Activated CD8-positive, alpha-beta T cell treated with anti-CD3 and anti-CD28 coated beads for 36 hours (primary cell): Measurements from ENCODE around the gene FRMD4A. TPM values are rescaled to one million over a fixed set of nuclear protein-coding genes. Genes with fewer than 3 reads are reported as not detected.

Source experiments
- ATAC-seq: fragments of 200-7000 bp; cut with Tn5 transposase; one replicate; pipeline ENCODE4 v1.10.0; 2021; ENCODE audit warnings: mild to moderate bottlenecking, moderate library complexity
- CTCF ChIA-PET: fragments of 350-600 bp; sonication (Branson Sonifier 250); formaldehyde crosslinking; loops from one replicate; lab custom pipeline; 2021; ENCODE audit warnings: antibody characterized with exemption; lab: Charles Lee
- POLR2A ChIA-PET: fragments of 350-600 bp; sonication (Branson Sonifier 250); formaldehyde crosslinking; loops from one replicate; lab custom pipeline; 2021; ENCODE audit warnings: antibody characterized with exemption; lab: Charles Lee
- DNase-seq: peaks from one replicate; pipeline ENCODE4 v3.0.0-alpha.2; 2020
- H3K27ac Mint-ChIP-seq: one replicate; pipeline ENCODE4 v1.8.0; 2021; ENCODE audit warnings: mild to moderate bottlenecking, mixed read lengths
- H3K27me3 Mint-ChIP-seq: one replicate; pipeline ENCODE4 v1.8.0; 2021; ENCODE audit warnings: mixed read lengths
- H3K36me3 Mint-ChIP-seq: one replicate; pipeline ENCODE4 v1.8.0; 2021; ENCODE audit warnings: low read depth, mixed read lengths
- H3K4me1 Mint-ChIP-seq: one replicate; pipeline ENCODE4 v1.8.0; 2021; ENCODE audit warnings: low read depth, mixed read lengths
- H3K4me3 Mint-ChIP-seq: one replicate; pipeline ENCODE4 v1.8.0; 2021; ENCODE audit warnings: mild to moderate bottlenecking, moderate library complexity, mixed read lengths
- H3K9me3 Mint-ChIP-seq: one replicate; pipeline ENCODE4 v1.8.0; 2021; ENCODE audit warnings: mixed read lengths
- intact Hi-C: fragments of 100-400 bp; cut with micrococcal nuclease; formaldehyde crosslinking; loops from one replicate; pipeline ENCODE4 v1.10.0; 2022
- total RNA-seq, 2 experiments: library from RNA; stranded (reverse); gene quantifications; one replicate each; pipeline ENCODE4 v1.2.3, GENCODE V29; 2021
- TF ChIP-seq, protein P1 (sequence below): fragments of 200-600 bp; IDR thresholded peaks from one replicate; pipeline ENCODE4 v1.8.0; 2022; ENCODE audit warnings: antibody characterized with exemption, mild to moderate bottlenecking

FRMD4A gene
- total RNA-seq, 2 experiments from 2014 or later, result 2.1 to 2.8 TPM

DNA sequence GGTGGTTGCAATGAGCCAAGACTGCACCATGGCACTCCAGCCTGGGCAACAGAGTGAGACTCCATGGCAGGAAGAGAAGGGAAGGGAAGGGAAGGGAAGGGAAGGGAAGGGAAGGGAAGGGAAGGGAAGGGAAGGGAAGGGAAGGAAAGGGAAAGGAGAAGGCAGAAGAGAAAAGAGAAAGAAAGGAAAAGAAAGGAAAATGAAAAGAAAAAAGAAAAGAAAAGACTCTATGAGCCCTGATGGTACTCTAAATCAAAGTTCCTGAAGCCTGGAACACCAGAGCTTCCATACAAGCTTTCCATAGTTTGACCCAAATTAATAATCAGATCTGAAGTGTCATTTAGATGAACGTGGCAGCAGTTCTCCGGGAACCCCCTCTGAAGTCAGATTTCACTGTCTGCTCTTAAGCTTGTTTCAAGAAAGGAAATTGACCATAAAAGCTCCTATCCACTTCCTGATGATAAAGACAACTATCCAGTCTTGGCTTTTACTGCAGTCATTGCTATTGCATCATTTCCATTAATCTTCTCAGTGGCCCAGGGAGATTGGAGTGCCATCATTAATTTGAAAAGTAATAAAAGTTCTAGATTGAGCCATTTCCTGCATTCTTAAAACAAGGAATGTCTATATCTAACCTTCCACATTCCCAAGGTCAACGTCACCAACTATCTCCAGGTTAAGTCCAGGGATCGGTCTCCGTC, 44.2 kb upstream of the FRMD4A start:
- Mint-ChIP-seq H3K27me3 (peaks cover 37% of the 10 kb centered on the region), H3K27ac (no peak overlapping the region), H3K4me1 (peaks cover 4% of the 10 kb centered on the region), H3K36me3 (no peaks in the 10 kb centered on the region), H3K4me3 (no peak overlapping the region), H3K9me3 (no peaks in the 10 kb centered on the region)
- no peak for DNase-seq
- TF ChIP-seq, protein P1, sequence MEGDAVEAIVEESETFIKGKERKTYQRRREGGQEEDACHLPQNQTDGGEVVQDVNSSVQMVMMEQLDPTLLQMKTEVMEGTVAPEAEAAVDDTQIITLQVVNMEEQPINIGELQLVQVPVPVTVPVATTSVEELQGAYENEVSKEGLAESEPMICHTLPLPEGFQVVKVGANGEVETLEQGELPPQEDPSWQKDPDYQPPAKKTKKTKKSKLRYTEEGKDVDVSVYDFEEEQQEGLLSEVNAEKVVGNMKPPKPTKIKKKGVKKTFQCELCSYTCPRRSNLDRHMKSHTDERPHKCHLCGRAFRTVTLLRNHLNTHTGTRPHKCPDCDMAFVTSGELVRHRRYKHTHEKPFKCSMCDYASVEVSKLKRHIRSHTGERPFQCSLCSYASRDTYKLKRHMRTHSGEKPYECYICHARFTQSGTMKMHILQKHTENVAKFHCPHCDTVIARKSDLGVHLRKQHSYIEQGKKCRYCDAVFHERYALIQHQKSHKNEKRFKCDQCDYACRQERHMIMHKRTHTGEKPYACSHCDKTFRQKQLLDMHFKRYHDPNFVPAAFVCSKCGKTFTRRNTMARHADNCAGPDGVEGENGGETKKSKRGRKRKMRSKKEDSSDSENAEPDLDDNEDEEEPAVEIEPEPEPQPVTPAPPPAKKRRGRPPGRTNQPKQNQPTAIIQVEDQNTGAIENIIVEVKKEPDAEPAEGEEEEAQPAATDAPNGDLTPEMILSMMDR, result no peak
- no peak for ATAC-seq
- ChIA-PET POLR2A (no interaction called here), CTCF (interaction anchor here (1.3 kb wide), 1 partner anchor 21 kb away, joined by 3 read pairs; no protein-coding TSS in a partner anchor)
- intact Hi-C loops, result no loop called here

- ATAC-seq (no peak), DNase-seq (no peak)
- Mint-ChIP-seq H3K4me3 (no peak overlapping the region), H3K27ac (no peak overlapping the region), H3K36me3 (no peaks in the 10 kb centered on the region), H3K27me3 (peaks cover 31% of the 10 kb centered on the region), H3K4me1 (peaks cover 4% of the 10 kb centered on the region), H3K9me3 (no peaks in the 10 kb centered on the region)
- POLR2A ChIA-PET, result no interaction called here
- TF ChIP-seq, protein P1, result no peak
- CTCF ChIA-PET, result interaction anchor here (0.9 to 1.6 kb wide), 2 partner anchors 8 to 13 kb away, joined by 3 to 4 read pairs; no protein-coding TSS in a partner anchor
- intact Hi-C loops, result no loop called here
Measured at GRCh38 chr10:14372606-14373005, 41.9 kb upstream of the FRMD4A start.

GRCh38 chr10:14371581-14371980, 40.9 kb upstream of the FRMD4A start:
- Mint-ChIP-seq H3K4me3 (no peak overlapping the region), H3K27me3 (peaks cover 34% of the 10 kb centered on the region), H3K4me1 (peaks cover 4% of the 10 kb centered on the region), H3K36me3 (no peaks in the 10 kb centered on the region), H3K27ac (no peak overlapping the region), H3K9me3 (no peaks in the 10 kb centered on the region)
- CTCF ChIA-PET, result no interaction called here
- intact Hi-C loops, result no loop called here
- DNase-seq, result no peak
- POLR2A ChIA-PET, result no interaction called here
- TF ChIP-seq, protein P1, result no peak
- ATAC-seq, result no peak

DNA sequence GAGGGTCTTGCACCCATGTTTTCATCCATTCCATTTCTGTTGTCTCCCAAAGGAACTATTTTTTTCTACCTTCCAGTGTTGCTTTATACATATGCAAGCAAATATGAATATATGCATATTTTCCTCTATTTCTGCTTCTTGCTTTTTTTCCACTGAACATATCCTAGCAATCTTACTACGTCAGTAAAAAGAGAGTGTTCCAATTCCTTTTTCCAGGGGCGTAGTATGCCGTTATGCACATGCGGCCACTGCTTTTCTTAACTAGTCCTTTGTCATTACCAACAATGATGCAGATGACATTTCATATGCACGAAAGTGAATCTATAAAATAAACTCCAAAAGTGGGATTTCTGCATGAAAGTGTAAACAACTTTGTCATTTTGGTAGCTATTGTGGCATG, 40.2 kb upstream of the FRMD4A start:
- POLR2A ChIA-PET, result no interaction called here
- DNase-seq, result no peak
- no peaks in the 10 kb centered on the region for H3K9me3 Mint-ChIP-seq
- CTCF ChIA-PET, result no interaction called here
- H3K4me3 Mint-ChIP-seq, result no peak overlapping the region
- H3K36me3 Mint-ChIP-seq, result no peaks in the 10 kb centered on the region
- H3K27ac Mint-ChIP-seq, result no peak overlapping the region
- TF ChIP-seq, protein P1, result no peak
- peaks cover 4% of the 10 kb centered on the region for H3K4me1 Mint-ChIP-seq
- no peak for ATAC-seq
- peaks cover 30% of the 10 kb centered on the region for H3K27me3 Mint-ChIP-seq
- intact Hi-C loops, result no loop called here

DNA sequence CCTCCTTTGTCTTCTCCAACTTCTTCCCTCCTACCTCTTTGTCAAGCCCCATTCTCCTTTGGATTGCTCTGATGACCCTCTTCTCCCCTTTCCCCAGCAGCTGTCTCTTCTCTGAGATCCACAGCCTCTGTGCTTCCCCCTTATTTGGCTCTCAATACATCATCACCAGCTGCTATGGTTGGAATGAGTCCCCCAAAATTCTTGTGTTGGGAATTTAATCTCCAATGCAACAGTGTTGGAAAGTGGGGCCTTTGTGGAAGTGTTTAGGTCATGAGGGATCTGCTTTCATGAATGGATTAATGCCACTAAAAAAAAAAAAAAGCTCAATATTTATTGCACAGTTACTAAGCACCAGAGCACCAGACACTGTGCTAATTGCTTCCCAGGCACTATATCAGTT, 39.2 kb upstream of the FRMD4A start:
- DNase-seq (no peak), ATAC-seq (no peak)
- CTCF ChIA-PET, result no interaction called here
- intact Hi-C loops, result no loop called here
- Mint-ChIP-seq H3K36me3 (no peaks in the 10 kb centered on the region), H3K27me3 (peaks cover 24% of the 10 kb centered on the region), H3K27ac (no peak overlapping the region), H3K4me1 (no peaks in the 10 kb centered on the region), H3K4me3 (no peak overlapping the region), H3K9me3 (no peaks in the 10 kb centered on the region)
- TF ChIP-seq, protein P1, result no peak
- POLR2A ChIA-PET, result no interaction called here
